GM04503 (cell line): ENCODE data around the gene ROR1.
"Not testable (repeated sequence)": the region's sequence is repeated elsewhere in the genome, so short reads cannot be mapped to it uniquely, and the experiment has no call there.

ENCODE experiments used
- DNase-seq: peaks from one replicate; pipeline ENCODE4 v3.0.0-alpha.2; 2012; ENCODE audit warnings: low read depth

Gene ROR1

GRCh38 chr1:64186138-64186897 lies 412.5 kb downstream of the ROR1 start:
- DNase-seq, result no peak

DNA sequence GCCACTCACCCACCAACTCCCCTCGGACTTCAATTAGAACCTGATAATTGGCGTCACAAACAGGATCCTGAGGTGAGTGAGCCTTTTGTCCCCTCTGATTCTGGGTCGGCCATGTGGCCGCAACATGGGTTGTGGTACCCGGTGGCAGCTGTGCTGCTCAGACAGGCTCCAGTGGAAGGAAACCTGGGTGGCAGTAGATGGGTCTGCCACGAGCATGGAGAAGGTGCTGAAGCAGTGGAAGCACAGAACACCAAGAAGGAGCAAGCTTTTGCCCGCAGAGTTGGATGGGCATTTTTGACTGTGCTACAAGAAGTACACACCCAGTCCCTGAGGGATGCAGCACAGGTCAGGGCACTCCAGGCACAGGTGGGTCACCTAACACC lies 413.1 kb downstream of the ROR1 start:
- DNase-seq, result no peak

GRCh38 chr1:64187646-64188045 lies 413.8 kb downstream of the ROR1 start:
- no peak for DNase-seq

DNA sequence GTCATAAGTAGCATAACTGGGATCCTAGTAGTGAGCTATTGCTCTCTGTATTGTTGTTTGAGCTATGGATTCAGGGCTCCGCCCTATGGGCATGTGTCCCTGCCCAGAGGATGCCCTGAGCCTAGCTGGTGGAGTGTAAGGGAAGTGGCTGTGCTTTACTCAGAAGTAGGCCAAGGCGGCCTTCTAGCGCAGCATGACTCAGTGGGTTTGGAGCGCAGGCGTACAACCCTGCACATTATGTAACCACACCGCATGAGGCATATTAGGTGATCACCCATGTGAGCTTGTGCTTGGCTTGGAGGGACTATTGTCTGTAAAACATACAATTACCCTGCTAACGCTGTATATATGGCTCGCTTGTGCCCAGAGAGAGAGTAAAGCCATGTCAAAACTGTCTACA lies 418.5 kb downstream of the ROR1 start:
- no peak for DNase-seq

DNA sequence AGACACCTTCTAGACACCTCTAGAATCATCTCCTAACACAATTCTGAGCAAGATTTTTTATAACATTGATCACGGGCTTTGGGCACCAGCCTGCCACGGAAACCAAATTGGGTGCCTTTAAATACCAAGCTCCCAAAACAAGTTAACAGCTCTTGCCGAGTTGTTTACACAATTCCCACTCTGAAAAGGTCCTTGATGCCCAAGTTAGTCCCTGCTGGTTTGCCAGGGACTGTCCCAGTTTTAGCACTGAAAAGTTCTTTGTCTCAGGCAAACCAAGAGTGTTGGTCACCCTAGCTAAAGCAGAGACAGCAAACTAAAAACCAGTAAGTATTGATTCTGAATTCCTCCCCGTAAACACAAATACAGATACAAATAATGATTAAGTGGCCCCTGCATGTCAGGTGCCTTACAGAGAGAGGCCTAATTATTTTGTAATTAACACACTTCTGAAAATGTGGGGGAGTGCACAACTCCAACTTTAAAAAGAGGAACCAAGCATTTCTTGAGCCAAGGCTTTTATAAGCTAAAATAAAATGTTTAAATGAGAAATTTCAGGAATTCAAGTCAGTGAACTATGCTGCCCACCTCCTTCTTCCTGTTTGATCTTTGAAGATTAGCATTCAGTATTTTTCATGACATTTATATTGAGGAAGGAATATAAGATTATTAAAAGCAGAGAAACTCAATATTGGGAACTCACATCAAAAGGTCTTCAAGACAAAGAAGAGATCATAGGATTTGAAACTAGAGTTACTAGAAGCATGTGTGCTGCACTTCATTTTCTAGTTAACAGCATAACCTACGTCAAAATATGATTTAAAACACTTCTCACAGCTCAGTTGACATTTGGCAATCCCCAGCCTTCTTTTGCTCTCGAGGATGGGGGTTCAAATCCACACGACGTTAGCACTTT lies 420.6 kb downstream of the ROR1 start:
- DNase-seq, result no peak

DNA sequence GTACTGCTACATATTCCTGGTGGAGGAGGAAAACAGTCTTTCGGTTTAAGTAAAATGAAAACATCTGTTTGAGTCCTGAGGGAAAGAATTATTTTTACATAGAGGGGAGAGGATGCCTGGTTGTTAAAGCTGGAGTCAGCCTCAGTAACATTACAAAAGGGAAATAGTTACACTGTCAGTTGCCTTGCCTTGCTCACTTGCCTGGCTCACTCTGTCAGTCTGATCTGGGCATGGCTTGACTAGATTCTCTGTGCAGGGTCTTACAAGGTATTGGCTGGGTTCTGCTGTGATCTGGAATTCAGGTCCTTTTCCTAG lies 421.2 kb downstream of the ROR1 start:
- no peak for DNase-seq

- no peak for DNase-seq
These were observed 422.5 kb downstream of the ROR1 start for GRCh38 chr1:64196074-64196870.

DNA sequence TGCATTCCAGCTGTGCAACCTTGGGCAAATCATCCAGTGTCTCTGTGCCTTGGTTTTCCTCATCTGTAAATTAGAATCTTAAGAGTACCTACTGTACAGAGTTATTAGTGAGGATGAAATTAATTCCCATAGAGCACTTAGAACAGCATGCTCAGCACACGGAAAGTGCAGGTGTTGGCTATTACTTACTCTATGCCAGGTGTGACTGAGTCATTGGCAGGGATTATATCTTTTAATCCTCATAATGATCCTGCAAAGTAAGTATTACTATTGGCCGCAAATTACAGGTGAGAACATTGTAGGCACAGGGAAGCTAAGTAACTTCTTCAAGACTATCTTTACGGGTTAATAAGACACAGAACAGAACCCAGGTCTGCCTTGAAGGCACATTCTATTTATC lies 423.3 kb downstream of the ROR1 start:
- no peak for DNase-seq

DNA sequence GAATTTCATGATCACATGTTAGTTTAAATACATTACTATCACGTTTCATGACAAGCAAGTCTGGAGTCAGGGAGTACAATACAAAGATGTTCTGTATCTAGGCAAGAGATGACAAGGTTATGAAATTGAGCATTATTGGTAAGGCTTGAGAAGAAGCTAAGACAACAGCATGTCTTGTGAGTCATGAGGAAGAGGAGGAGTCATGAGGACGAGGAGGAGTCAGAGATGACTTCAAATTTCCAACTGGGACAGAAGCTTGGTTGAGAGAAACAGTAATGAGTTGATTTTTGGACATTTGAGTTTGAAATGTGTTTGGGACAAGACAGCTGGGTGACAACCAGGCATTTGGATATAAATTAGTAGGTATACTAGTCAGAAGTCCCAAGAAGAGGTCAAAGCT lies 425.3 kb downstream of the ROR1 start:
- DNase-seq, result no peak

DNA sequence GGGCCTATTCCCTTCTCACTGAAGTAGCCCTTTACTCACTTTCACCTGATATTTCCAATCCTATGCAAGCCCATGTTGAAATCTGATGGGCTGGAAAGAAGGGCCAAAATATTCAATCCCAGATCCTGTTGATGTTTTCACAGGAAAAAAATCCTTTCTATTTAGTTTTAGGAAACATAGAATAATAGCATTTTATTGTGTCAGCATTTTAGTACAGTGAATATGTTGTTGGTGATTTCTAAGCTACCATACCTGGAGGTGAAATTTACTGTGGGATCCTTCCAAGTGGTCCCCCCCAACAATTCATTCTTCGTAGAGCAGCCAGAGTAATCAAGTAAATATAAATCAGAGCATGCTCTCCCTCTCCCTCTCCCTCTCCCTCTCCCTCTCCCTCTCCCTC lies 426.2 kb downstream of the ROR1 start:
- no peak for DNase-seq

- no peak for DNase-seq
These were observed 429.6 kb downstream of the ROR1 start, which contains the start of gene UBE2U for GRCh38 chr1:64203420-64203819. UBE2U (plus strand) TSS chr1:64203623; CDS start chr1:64204051, 428 bp downstream.

DNA sequence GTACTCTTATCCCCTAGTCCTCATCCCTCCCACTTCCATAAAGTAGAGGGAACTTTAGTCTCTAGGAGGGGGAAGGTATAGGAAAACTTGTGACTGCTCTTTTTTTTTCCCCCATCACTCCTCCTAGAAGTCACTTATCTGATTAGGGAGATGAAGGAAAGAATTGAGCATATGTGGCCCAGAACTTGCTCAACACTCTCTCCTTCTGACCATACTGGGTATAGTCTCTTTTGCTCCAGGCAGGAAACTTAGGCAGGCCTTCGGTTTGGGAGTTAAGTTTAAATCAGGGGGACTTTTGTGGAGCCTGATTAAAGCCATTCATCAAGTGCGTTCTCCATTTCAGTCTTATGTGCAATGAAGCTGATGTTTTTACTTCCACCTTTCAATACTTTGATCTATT lies 435.4 kb downstream of the ROR1 start:
- DNase-seq, result no peak

GRCh38 chr1:64212031-64212430 lies 438.2 kb downstream of the ROR1 start:
- peak; percentile 61 for DNase-seq

DNA sequence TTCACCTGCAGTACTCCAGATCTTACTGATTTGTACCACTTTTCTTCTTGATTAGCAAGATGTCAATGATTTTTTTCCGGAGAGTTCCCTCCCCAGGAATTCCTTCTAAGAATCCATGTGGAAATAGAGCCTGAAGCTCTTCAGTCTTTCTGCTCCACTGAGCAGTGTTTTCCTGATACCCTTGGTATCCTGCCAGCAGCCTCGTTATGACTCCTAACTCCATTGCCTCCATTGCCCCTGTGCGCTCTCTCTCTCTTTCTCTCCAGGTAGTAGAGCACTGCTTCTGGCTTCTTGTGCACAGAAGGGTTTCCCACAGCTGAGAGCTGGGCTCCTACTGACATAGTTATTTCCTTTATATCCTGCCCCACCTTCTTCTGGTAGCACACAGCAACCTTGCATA lies 441.8 kb downstream of the ROR1 start:
- no peak for DNase-seq

DNA sequence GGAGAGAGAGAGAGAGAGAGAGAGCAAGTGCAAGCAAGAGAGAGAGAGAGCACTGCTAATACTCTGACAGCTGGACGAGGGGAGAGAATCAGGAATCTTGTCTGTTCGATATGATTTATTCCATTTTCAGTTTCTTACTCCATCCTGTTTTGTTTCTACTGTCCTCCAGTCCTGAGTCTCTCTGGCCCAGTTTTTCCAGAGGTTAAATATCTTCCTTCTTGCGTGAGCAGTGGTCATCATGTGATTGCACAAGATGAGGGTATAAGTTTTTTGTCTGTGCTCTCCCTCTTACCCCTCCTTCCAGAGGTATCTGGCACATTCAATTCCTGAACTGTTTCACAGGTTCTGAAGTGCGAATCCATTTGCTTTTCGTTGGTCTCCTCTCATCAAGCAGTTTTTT lies 446.4 kb downstream of the ROR1 start:
- no peak for DNase-seq

DNA sequence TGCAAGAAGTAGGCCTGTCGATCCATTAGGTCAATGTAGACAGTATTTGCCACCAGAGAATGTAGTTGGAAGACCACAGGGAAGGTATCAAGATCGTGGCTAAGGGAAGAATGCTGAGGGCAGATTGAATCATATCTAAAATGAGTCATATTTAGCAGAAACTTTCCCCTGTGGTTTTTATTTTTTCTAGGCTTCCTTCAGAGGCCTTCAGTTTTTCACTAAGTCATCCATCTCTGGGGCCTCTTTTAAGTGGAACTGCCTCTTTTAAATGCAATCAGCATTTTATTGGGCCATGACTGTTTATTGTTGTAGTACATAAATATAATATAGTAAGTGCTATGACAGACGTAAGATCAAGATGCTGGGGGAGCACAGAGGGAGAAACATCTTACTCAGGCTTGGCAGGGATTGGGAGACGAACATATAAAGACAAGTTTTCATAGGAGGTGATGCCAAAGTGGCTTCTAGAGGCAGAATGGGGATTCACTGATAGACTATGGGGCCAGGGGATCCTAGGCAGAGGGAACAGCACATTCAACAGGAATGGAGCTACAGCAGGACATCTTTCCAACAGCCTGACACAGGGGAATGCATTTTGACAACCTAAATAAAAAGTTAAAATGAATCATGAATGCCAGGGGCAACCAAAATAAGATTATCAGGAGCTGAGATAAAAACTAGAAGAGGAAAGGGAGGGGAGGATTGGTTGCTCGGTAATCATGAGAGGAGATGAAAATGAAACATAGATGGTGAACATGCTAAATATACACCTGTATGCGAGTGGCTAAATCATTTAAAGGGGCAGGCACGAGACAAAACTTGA lies 449.7 kb downstream of the ROR1 start:
- DNase-seq, result peak; percentile 75

- DNase-seq, result not testable (repeated sequence)
These were observed 450.4 kb downstream of the ROR1 start for GRCh38 chr1:64224236-64224635.

- peak; percentile 42 for DNase-seq
These were observed 454.5 kb downstream of the ROR1 start for GRCh38 chr1:64228167-64228957.

- no peak for DNase-seq
These were observed 455.5 kb downstream of the ROR1 start for GRCh38 chr1:64229307-64229706.
